HCT116 (cell line): ENCODE results near the gene DPYSL5. TPM values are rescaled to one million over a fixed set of nuclear protein-coding genes. Genes with fewer than 3 reads are reported as not detected.
A peak's percentile ranks its signal among the peaks of the same experiment; 100 is the strongest.

Source experiments
- ATAC-seq: fragments of 200-7000 bp; cut with Tn5 transposase; 2 replicates; pipeline ENCODE4 v1.9.1; 2020; ENCODE audit warnings: mild to moderate bottlenecking, moderate library complexity
- BruUV-seq: library from RNA; stranded (reverse); fragments of 400-500 nt; replicated peaks from 2 replicates; lab custom pipeline; 2021; lab: Mats Ljungman, UMichigan
- CTCF ChIA-PET: fragments of 300-600 bp; sonication (Branson Sonifier 250); formaldehyde crosslinking; loops from one replicate; lab custom pipeline; 2021; ENCODE audit warnings: antibody characterized with exemption; lab: Charles Lee
- POLR2A ChIA-PET: fragments of 300-600, 350-600 bp; sonication (Branson Sonifier 250); formaldehyde crosslinking; loops from one replicate; lab custom pipeline; 2021; ENCODE audit warnings: antibody characterized with exemption; lab: Charles Lee
- RAD21 ChIA-PET, 2 experiments: fragments of 300-600 bp; sonication (Branson Sonifier 250); formaldehyde crosslinking; loops; one replicate each; lab custom pipeline; 2023; ENCODE audit warnings: low total read pairs in 2 of 2; ENCODE audit not compliant: uncharacterized antibody in 2 of 2, unreplicated experiment in 2 of 2, low non-redundant PET in 1 of 2; lab: Charles Lee
- DNase-seq: peaks from one replicate; pipeline ENCODE4 v3.0.0-alpha.2; 2010; ENCODE audit warnings: low read depth, low spot score
- H2AFZ ChIP-seq: fragments of 200-600 bp; shearing (Covaris generic), sonication (generic); 2 replicates; pipeline ENCODE4 v1.6.1; 2017; ENCODE audit warnings: low read depth, mixed run types, mixed read lengths, antibody characterized with exemption, low read length; ENCODE audit not compliant: poor library complexity, severe bottlenecking
- H3K27ac ChIP-seq: 2 replicates; pipeline ENCODE4 v1.5.1; 2012; ENCODE audit warnings: low read depth, low read length
- H3K27me3 ChIP-seq: fragments of 200-600 bp; sonication (generic); 2 replicates; pipeline ENCODE4 v1.6.1; 2016; ENCODE audit warnings: mixed run types, low read length, mixed read lengths; ENCODE audit not compliant: insufficient read depth
- H3K36me3 ChIP-seq, 2 experiments: fragments of 200-500 bp in 1 of 2; fragments of 200-600 bp in 1 of 2; sonication (Bioruptor generic) in 1 of 2; sonication (generic) in 1 of 2; 2 replicates each; pipeline versions ENCODE4 v1.5.1 to v1.6.1; 2014 to 2016; ENCODE audit warnings: low read length in 2 of 2, inconsistent platforms in 1 of 2, mixed read lengths in 1 of 2, mixed run types in 1 of 2; ENCODE audit not compliant: insufficient read depth in 2 of 2, control insufficient read depth in 1 of 2
- H3K4me1 ChIP-seq, 2 experiments: fragments of 200-600 bp in 1 of 2; sonication (generic) in 1 of 2; 2 replicates each; pipeline versions ENCODE4 v1.5.1 to v1.6.1; 2012 to 2017; ENCODE audit warnings: low read length in 2 of 2, inconsistent platforms in 1 of 2, mild to moderate bottlenecking in 1 of 2, mixed read lengths in 1 of 2, mixed run types in 1 of 2, moderate library complexity in 1 of 2; ENCODE audit not compliant: insufficient read depth in 2 of 2, control insufficient read depth in 1 of 2
- H3K4me2 ChIP-seq: fragments of 200-600 bp; sonication (generic); 2 replicates; pipeline ENCODE4 v1.6.1; 2017; ENCODE audit warnings: mixed run types, low read length, mixed read lengths
- H3K4me3 ChIP-seq, 2 experiments: fragments of 200-600 bp in 1 of 2; sonication (generic) in 1 of 2; replicated peaks in 1 of 2; 2 replicates each; pipeline ENCODE4 v1.5.1; 2011 to 2016; ENCODE audit warnings: low read length in 2 of 2, control low read depth in 1 of 2, low read depth in 1 of 2, mild to moderate bottlenecking in 1 of 2, mixed read lengths in 1 of 2, mixed run types in 1 of 2
- H3K79me2 ChIP-seq: fragments of 200-600 bp; sonication (generic); 2 replicates; pipeline ENCODE4 v1.6.1; 2017; ENCODE audit warnings: mild to moderate bottlenecking, mixed run types, low read length, moderate library complexity, mixed read lengths; ENCODE audit not compliant: insufficient read depth
- H3K9ac ChIP-seq: fragments of 200-600 bp; sonication (generic); 2 replicates; pipeline ENCODE4 v1.6.1; 2016; ENCODE audit warnings: low read length, mixed read lengths
- H3K9me2 ChIP-seq: fragments of 200-600 bp; sonication (generic), shearing (Covaris generic); 2 replicates; pipeline ENCODE4 v1.6.1; 2017; ENCODE audit warnings: mixed run types, mild to moderate bottlenecking, moderate library complexity; ENCODE audit not compliant: insufficient read depth
- H3K9me3 ChIP-seq, 2 experiments: fragments of 200-500 bp in 1 of 2; fragments of 200-600 bp in 1 of 2; sonication (Bioruptor generic) in 1 of 2; sonication (generic) in 1 of 2; 2 replicates each; pipeline ENCODE4 v1.6.1; 2014 to 2017; ENCODE audit warnings: low read length in 2 of 2, mixed read lengths in 2 of 2, inconsistent platforms in 1 of 2, low read depth in 1 of 2, mild to moderate bottlenecking in 1 of 2, mixed run types in 1 of 2, moderate library complexity in 1 of 2; ENCODE audit not compliant: control insufficient read depth in 1 of 2, insufficient read depth in 1 of 2
- H4K20me1 ChIP-seq: fragments of 200-600 bp; sonication (generic), shearing (Covaris generic); 2 replicates; pipeline ENCODE4 v1.6.1; 2017; ENCODE audit warnings: mixed run types, mild to moderate bottlenecking, moderate library complexity; ENCODE audit not compliant: insufficient read depth
- CBX3 ChIP-seq: IDR thresholded peaks from 2 replicates; pipeline ENCODE4 v1.6.1; 2012; ENCODE audit warnings: low read depth
- CEBPB ChIP-seq: IDR thresholded peaks from 2 replicates; pipeline ENCODE4 v1.6.1; 2012; ENCODE audit warnings: low read depth
- ELF1 ChIP-seq: IDR thresholded peaks from 2 replicates; pipeline ENCODE4 v1.6.1; 2012; ENCODE audit warnings: low read depth, borderline replicate concordance
- EZH2 ChIP-seq: fragments of 200-600 bp; sonication (generic); IDR thresholded peaks from 2 replicates; pipeline ENCODE4 v1.6.1; 2017; ENCODE audit warnings: antibody characterized with exemption, mixed run types
- FOSL1 ChIP-seq: IDR thresholded peaks from 2 replicates; pipeline ENCODE4 v1.6.1; 2012; ENCODE audit warnings: low read depth
- POLR2A ChIP-seq: IDR thresholded peaks from 2 replicates; pipeline ENCODE4 v1.7.0; 2011; ENCODE audit warnings: borderline replicate concordance; ENCODE audit not compliant: insufficient read depth, insufficient read length; ENCODE audit errors: extremely low read depth
- POLR2AphosphoS5 ChIP-seq: IDR thresholded peaks from 2 replicates; pipeline ENCODE4 v1.6.1; 2011; ENCODE audit warnings: mild to moderate bottlenecking, low read depth, low read length, moderate library complexity
- RAD21 ChIP-seq: IDR thresholded peaks from 2 replicates; pipeline ENCODE4 v1.6.1; 2012; ENCODE audit warnings: low read depth, mild to moderate bottlenecking
- SIN3A ChIP-seq: IDR thresholded peaks from 2 replicates; pipeline ENCODE4 v1.6.1; 2012; ENCODE audit warnings: low read depth
- SP1 ChIP-seq: IDR thresholded peaks from 2 replicates; pipeline ENCODE4 v1.6.1; 2012; ENCODE audit warnings: low read depth
- SRF ChIP-seq: IDR thresholded peaks from 2 replicates; pipeline ENCODE4 v1.6.1; 2012; ENCODE audit warnings: low read depth
- ZNF274 ChIP-seq: fragments of 200-500 bp; sonication (Bioruptor generic); IDR thresholded peaks from 2 replicates; pipeline ENCODE4 v1.6.1; 2014; ENCODE audit warnings: mild to moderate bottlenecking, low read depth, low read length, inconsistent platforms
- intact Hi-C: fragments of 100-400 bp; cut with micrococcal nuclease; formaldehyde crosslinking; loops from 2 replicates; pipeline ENCODE4 v1.10.0; 2022
- total RNA-seq: library from RNA; stranded (reverse); gene quantifications from one replicate; pipeline ENCODE4 v1.2.1, GENCODE V29; 2021; ENCODE audit not compliant: unreplicated experiment
- TF ChIP-seq, protein P1 (sequence below): IDR thresholded peaks from 2 replicates; pipeline ENCODE4 v1.6.1; 2011; ENCODE audit warnings: mild to moderate bottlenecking, low read length, moderate library complexity; ENCODE audit not compliant: insufficient replicate concordance; ENCODE audit errors: extremely low read depth
- TF ChIP-seq, protein P2 (sequence below): IDR thresholded peaks from 2 replicates; pipeline ENCODE4 v1.6.1; 2012; ENCODE audit warnings: low read depth
- TF ChIP-seq, protein P3 (sequence below): IDR thresholded peaks from 2 replicates; pipeline ENCODE4 v1.6.1; 2012

Gene DPYSL5
- total RNA-seq, 1 experiment from 2014 or later: 8.4 TPM

DNA sequence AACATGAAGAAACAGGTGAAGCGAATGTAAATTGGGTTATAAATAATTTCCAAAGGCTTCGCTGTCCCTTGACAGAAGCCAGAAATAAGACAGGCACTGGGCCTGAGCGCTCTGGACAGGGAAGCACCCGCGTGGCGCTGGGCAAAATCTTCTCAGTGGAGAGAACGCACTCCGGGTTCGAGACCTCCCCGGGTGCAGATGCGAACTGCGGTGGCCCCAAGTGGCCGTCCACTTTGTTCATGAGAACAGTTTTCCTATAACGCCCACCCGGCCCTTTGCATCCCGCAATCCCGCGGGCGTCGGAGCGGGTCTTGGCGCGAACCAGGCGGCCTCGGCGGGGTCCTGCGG lies 651 bp upstream of the DPYSL5 start:
- H3K27me3 ChIP-seq: no peaks in the 10 kb centered on the region
- H3K9me2 ChIP-seq: no peaks in the 10 kb centered on the region
- H3K9ac ChIP-seq: no peak overlapping the region
- ChIA-PET CTCF (interaction anchor here (1.3 to 4.2 kb wide), 7 partner anchors 70 to 204 kb away, joined by 3 to 93 read pairs (median 20); partner anchors contain the start of gene AGBL5), RAD21 (interaction anchor here in 1 of 2 experiments (2.1 kb wide), 1 partner anchor 75 kb away, joined by 15 read pairs; no protein-coding TSS in a partner anchor), POLR2A (no interaction called here)
- no peaks in the 10 kb centered on the region for H3K79me2 ChIP-seq
- H3K27ac ChIP-seq: no peak overlapping the region; the same call in 1 of the 2 replicates
- peak overlapping the region; percentile 74 for H3K4me2 ChIP-seq
- no peak for DNase-seq
- peaks cover 0 to 22% of the 10 kb centered on the region in 2 experiments; a peak in 3 of 4 replicates for H3K4me1 ChIP-seq
- no peaks in the 10 kb centered on the region for H3K9me3 ChIP-seq
- TF ChIP-seq POLR2AphosphoS5: no peak
- TF ChIP-seq SP1: no peak
- no peak for TF ChIP-seq ZNF274
- TF ChIP-seq, protein P1, sequence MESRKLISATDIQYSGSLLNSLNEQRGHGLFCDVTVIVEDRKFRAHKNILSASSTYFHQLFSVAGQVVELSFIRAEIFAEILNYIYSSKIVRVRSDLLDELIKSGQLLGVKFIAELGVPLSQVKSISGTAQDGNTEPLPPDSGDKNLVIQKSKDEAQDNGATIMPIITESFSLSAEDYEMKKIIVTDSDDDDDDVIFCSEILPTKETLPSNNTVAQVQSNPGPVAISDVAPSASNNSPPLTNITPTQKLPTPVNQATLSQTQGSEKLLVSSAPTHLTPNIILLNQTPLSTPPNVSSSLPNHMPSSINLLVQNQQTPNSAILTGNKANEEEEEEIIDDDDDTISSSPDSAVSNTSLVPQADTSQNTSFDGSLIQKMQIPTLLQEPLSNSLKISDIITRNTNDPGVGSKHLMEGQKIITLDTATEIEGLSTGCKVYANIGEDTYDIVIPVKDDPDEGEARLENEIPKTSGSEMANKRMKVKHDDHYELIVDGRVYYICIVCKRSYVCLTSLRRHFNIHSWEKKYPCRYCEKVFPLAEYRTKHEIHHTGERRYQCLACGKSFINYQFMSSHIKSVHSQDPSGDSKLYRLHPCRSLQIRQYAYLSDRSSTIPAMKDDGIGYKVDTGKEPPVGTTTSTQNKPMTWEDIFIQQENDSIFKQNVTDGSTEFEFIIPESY: no peak
- no peak for TF ChIP-seq ELF1
- TF ChIP-seq, protein P2, sequence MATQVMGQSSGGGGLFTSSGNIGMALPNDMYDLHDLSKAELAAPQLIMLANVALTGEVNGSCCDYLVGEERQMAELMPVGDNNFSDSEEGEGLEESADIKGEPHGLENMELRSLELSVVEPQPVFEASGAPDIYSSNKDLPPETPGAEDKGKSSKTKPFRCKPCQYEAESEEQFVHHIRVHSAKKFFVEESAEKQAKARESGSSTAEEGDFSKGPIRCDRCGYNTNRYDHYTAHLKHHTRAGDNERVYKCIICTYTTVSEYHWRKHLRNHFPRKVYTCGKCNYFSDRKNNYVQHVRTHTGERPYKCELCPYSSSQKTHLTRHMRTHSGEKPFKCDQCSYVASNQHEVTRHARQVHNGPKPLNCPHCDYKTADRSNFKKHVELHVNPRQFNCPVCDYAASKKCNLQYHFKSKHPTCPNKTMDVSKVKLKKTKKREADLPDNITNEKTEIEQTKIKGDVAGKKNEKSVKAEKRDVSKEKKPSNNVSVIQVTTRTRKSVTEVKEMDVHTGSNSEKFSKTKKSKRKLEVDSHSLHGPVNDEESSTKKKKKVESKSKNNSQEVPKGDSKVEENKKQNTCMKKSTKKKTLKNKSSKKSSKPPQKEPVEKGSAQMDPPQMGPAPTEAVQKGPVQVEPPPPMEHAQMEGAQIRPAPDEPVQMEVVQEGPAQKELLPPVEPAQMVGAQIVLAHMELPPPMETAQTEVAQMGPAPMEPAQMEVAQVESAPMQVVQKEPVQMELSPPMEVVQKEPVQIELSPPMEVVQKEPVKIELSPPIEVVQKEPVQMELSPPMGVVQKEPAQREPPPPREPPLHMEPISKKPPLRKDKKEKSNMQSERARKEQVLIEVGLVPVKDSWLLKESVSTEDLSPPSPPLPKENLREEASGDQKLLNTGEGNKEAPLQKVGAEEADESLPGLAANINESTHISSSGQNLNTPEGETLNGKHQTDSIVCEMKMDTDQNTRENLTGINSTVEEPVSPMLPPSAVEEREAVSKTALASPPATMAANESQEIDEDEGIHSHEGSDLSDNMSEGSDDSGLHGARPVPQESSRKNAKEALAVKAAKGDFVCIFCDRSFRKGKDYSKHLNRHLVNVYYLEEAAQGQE: no peak
- TF ChIP-seq CEBPB: no peak
- TF ChIP-seq POLR2A: no peak
- TF ChIP-seq, protein P3, sequence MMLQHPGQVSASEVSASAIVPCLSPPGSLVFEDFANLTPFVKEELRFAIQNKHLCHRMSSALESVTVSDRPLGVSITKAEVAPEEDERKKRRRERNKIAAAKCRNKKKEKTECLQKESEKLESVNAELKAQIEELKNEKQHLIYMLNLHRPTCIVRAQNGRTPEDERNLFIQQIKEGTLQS: no peak
- TF ChIP-seq SIN3A: no peak
- no peak for TF ChIP-seq SRF
- TF ChIP-seq CBX3: no peak
- TF ChIP-seq RAD21: no peak
- TF ChIP-seq FOSL1: no peak
- TF ChIP-seq EZH2: no peak
- H2AFZ ChIP-seq: peak overlapping the region; percentile 81
- H4K20me1 ChIP-seq: no peaks in the 10 kb centered on the region
- no TSS peak for BruUV-seq
- intact Hi-C loops: loop anchor here (2.0 kb wide), 2 partner anchors 170 to 240 kb away; partner anchors contain the start of gene KHK
- H3K36me3 ChIP-seq: no peaks in the 10 kb centered on the region
- ATAC-seq: no peak
- peak overlapping the region in 1 of 2 experiments; percentile 64; a peak in 3 of 4 replicates for H3K4me3 ChIP-seq
